Panc1 (cell line): Measurements from ENCODE around the gene GSG1.

ENCODE experiments used
- CTCF ChIP-seq: fragments of 450-650 bp; IDR thresholded peaks from 2 replicates; pipeline ENCODE4 v1.5.1; 2017; ENCODE audit warnings: mild to moderate bottlenecking
- POLR2AphosphoS5 ChIP-seq: IDR thresholded peaks from 2 replicates; pipeline ENCODE4 v1.6.1; 2012; ENCODE audit warnings: mild to moderate bottlenecking, low read depth, low read length, moderate library complexity
- REST ChIP-seq, 2 experiments: IDR thresholded peaks; 2 replicates each; pipeline ENCODE4 v1.6.1; 2011 to 2012; ENCODE audit warnings: low read depth in 2 of 2, control low read depth in 1 of 2, low read length in 1 of 2, mild to moderate bottlenecking in 1 of 2, moderate library complexity in 1 of 2; ENCODE audit not compliant: insufficient read depth in 1 of 2
- TCF7L2 ChIP-seq: IDR thresholded peaks from 2 replicates; pipeline ENCODE4 v1.6.1; 2011; ENCODE audit warnings: mild to moderate bottlenecking, low read depth, low read length, inconsistent platforms

- TF ChIP-seq CTCF (no peak), TCF7L2 (no peak), REST (IDR thresholded peaks at IDR 0.05; ENCODE audit: insufficient read depth in 1 of 2, low read depth in 2 of 2, low read length in 1 of 2) (no peak), POLR2AphosphoS5 (no peak)
Observed at GRCh38 chr12:13099066-13099843, 4.2 kb downstream of the GSG1 start.
